Sigmoid colon (tissue), 4 donors: ENCODE data around the gene SI.

Source experiments
- CTCF ChIP-seq, 4 experiments: fragments of 450-650 bp in 3 of 4; fragments of 200-600 bp in 1 of 4; IDR thresholded peaks; one replicate each; pipeline ENCODE4 v1.5.1; 2016 to 2019; ENCODE audit warnings: antibody characterized with exemption in 4 of 4, mild to moderate bottlenecking in 3 of 4, moderate library complexity in 2 of 4
- POLR2A ChIP-seq, 2 donors: fragments of 450-650 bp; IDR thresholded peaks; one replicate each; pipeline ENCODE4 v1.6.1; 2016; ENCODE audit warnings: antibody characterized with exemption in 2 of 2, mild to moderate bottlenecking in 2 of 2, moderate library complexity in 2 of 2
- POLR2AphosphoS5 ChIP-seq, 4 donors: sonication (generic); formaldehyde crosslinking; IDR thresholded peaks; one replicate each; pipeline ENCODE4 v1.6.1; 2017; ENCODE audit warnings: antibody characterized with exemption in 4 of 4

- TF ChIP-seq CTCF (IDR thresholded peaks at IDR 0.05) (no peak), POLR2AphosphoS5 (IDR thresholded peaks at IDR 0.05) (no peak), POLR2A (IDR thresholded peaks at IDR 0.05) (no peak)
Observed at GRCh38 chr3:165082650-165083049, 4.4 kb upstream of the SI start.
